Measurements from ENCODE around the gene PIP5KL1.

The PIP5KL1 gene

DNA sequence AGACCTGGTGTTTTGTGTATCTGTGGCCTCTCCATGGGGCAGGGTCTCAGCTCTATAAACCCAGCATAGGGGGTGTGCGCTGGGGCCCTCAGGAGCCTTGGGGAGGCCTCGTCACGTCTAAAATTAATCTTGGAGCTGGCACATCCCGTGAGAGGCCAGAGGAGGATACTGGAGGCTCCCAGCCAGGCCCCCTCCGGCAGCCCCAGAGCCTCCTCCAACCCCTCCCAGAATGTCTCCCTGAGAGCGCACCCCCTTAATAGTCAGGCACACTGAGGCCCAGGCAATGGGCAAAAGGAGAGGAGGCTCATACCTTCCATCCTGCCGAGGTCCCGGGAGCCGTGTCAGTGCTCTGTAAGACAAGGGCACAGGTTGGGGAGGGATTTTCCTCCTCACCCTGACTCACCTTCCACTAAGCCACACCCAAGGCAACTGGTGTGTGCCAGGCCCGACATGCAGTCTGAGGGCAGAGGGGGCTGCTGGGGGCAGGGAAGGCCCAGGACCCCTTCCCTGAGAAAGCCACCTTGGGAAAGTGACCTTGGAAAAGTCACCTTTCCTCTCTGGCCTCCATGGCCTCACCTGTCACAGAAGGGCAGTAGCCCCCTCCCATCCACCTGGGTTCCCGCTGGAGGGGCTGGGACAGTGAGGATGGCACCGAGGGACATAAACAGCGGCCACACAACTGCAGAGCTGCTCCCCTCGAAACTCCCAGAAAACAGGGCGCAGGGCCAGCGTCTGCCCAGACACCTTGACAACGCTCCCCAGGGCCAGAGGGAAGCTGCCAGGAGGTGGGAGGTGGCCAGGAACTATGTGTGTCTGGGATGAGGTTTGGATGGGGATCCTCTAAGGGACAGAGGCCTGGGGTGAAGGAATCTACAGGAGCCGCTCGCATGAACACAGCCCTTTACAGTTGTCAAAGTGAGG is 56.0 kb downstream of the PIP5KL1 start:
- DNase-seq (ENCODE audit: low read depth in 2 of 3, low spot score in 1 of 3): no peak

DNA sequence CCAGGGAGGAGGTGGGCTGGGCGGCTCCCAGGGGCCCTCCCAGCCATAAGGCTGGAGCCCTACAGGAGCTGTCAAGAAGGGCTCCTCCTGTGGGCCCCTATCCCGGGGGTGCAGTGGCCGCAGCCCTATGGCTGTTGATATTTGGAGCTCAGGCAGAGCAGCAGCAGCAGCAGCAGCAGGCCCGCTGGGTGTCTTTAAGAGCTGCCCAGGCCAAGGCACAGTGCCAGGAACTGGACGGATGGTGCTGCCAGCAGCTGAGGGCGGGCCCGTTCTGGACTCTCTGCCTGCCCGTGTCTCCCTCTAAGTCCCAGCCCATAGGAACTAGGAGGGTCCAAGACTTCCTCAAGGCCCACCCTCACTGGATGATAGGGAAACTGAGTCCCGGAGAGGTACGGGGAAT is 56.7 kb downstream of the PIP5KL1 start:
- DNase-seq (ENCODE audit: low read depth in 2 of 3, low spot score in 1 of 3): no peak

DNA sequence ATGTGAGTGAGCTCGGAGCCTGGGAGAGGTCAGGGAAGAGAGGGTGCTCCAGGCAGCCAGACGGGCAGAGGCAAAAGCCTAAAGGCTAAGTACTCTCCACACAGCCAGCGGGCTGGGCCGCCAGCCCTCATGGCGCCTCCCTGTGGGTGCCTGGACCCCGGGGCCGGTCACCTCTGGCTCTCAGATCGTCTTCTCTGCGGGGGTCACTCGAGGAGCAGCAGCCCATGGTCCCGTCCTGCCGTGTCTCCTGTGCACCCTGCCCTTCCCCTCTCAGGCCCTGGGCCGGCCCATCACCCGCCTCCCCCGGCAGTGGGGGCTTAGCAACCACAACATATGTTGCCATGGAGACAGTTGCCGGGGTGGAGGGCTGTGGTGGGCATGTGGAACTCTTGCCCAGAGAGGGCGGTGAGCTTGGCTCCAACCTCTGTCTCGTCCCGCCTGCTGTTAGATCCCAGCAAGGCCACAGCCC is 57.3 kb downstream of the PIP5KL1 start:
- no peak for DNase-seq (ENCODE audit: low read depth in 2 of 3, low spot score in 1 of 3)

DNA sequence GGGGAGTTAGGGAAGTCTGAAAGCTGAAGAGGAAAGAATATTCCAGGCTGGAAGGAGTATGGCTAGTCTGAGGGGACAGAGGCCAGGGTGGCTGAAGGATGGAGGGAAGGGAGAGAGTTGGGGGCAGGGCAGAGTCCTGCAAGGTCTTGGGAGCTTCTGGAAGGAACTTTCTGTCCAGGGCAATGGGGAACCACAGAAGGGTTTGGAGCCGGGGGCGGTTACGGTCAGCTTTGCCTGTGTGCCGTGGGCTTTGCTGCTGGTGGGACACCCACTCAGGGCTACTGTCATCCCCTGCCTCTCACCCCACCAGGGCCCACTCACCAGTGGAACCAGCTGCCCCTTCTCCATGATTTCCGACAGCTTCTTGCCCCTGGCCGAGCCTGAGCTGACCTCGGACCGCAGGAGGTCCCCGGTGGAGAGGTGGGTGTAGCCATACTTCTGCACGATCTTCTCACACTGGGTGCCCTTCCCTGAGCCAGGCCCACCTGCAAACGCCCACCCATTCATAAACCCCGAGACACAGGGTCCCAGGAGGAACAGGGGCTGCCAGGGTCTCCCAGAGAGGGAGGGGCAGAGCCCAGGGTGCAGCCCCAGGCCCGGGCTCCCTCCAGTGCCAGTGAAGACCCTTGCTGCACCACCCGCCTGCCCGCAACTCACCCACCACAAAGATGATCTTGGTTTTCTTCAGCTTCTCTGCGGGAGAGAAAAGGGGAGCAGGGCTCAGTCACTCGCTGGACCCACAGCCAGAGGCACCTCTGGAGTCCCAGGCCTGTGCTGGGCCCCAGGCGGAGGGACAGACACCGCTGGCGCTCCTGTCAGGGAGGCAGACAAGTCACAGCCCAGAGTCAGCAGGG is 58.0 kb downstream of the PIP5KL1 start:
- DNase-seq (ENCODE audit: low read depth in 2 of 3, low spot score in 1 of 3): no peak

DNA sequence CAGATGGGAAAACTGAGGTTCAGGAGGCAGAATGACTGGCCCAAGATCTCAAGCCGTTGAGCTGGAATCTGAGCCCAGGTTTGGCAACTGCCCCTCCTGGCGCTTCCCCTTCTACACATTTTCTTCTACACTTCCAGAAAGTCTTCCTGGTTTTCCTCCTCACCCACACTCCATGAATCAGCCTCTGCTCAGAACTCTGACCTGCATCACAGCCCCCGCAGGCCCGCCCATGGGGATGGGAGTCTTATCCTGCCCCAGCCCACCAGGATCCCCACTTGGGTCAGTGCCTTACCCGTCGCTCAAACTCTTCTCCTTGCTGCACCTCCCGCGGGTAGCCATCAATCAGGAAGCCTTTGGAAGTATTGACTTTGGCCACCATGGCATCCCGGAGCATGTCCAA is 59.0 kb downstream of the PIP5KL1 start:
- DNase-seq (ENCODE audit: low read depth in 2 of 3, low spot score in 1 of 3): no peak

DNA sequence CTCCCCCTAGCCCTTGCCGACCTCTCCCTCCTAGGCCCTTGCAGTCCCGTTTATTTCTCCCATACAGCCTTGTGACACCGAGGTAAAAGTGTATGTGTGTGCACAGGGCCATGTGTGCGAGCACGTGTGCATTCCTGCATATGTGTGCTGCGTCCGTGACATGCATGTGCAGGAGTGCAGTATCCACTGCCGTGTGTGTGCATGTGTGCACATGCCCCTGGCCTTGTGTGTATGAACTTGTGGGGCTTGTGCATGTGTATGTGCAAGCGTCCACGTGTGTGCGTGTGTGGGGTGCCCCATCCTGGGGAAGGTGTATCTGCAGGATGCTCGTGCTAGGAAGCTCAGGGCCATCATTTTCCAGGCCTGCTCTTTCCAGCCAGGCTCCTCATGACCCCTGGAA is 59.7 kb downstream of the PIP5KL1 start:
- no peak for DNase-seq (ENCODE audit: low read depth in 2 of 3, low spot score in 1 of 3)

Data from stimulated activated CD4-positive, alpha-beta T cell treated with anti-CD3 and anti-CD28 coated beads, Interleukin-12 subunit alpha, Interleukin-12 subunit beta, amount 100 ng/mL, for 48 hours (primary cell).